Naive thymus-derived CD8-positive, alpha-beta T cell (primary cell): ENCODE measurements around the gene ARTN. TPM values are rescaled to one million over a fixed set of nuclear protein-coding genes. Genes with fewer than 3 reads are reported as not detected.

Experiments
- ATAC-seq, 2 donors: fragments of 150-1000 bp; cut with Tn5 transposase in 1 of 2; sonication (Bioruptor Pico), chemical (Tn5 transposase) in 1 of 2; 1 replicate in 1 of 2; 2 replicates in 1 of 2; pipeline ENCODE4 v1.10.0; 2021; ENCODE audit warnings: mild to moderate bottlenecking in 2 of 2, moderate library complexity in 2 of 2
- POLR2A ChIA-PET: fragments of 350-600 bp; sonication (Branson Sonifier 250); formaldehyde crosslinking; loops from one replicate; lab custom pipeline; 2021; ENCODE audit warnings: antibody characterized with exemption; lab: Charles Lee
- DNase-seq, 10 donors: peaks; one replicate each; pipeline versions ENCODE4 v3.0.0 to v3.0.0-alpha.2; 2020 to 2022
- H3K27ac Mint-ChIP-seq, 10 donors: one replicate each; pipeline ENCODE4 v1.8.0; 2020 to 2022; ENCODE audit warnings: mild to moderate bottlenecking in 10 of 10, mixed read lengths in 10 of 10, moderate library complexity in 4 of 10, inconsistent platforms in 1 of 10
- H3K27me3 Mint-ChIP-seq, 5 donors: one replicate each; pipeline ENCODE4 v1.8.0; 2021 to 2022; ENCODE audit warnings: mixed read lengths in 5 of 5
- H3K36me3 Mint-ChIP-seq, 3 donors: one replicate each; pipeline ENCODE4 v1.8.0; 2020 to 2022; ENCODE audit warnings: mixed read lengths in 3 of 3, mild to moderate bottlenecking in 2 of 3, inconsistent platforms in 1 of 3
- H3K4me1 Mint-ChIP-seq, 4 donors: one replicate each; pipeline ENCODE4 v1.8.0; 2021 to 2022; ENCODE audit warnings: mixed read lengths in 4 of 4
- H3K4me3 Mint-ChIP-seq, 10 donors: one replicate each; pipeline ENCODE4 v1.8.0; 2020 to 2022; ENCODE audit warnings: mild to moderate bottlenecking in 10 of 10, mixed read lengths in 10 of 10, moderate library complexity in 6 of 10, inconsistent platforms in 1 of 10
- H3K9me3 Mint-ChIP-seq, 9 donors: one replicate each; pipeline ENCODE4 v1.8.0; 2020 to 2022; ENCODE audit warnings: mixed read lengths in 9 of 9, mild to moderate bottlenecking in 3 of 9, inconsistent platforms in 1 of 9, moderate library complexity in 1 of 9
- polyA plus RNA-seq, 3 donors: library from polyadenylated mRNA; unstranded; fragments of 300-500 nt; fragmentation: Illumina TruSeq; gene quantifications; one replicate each; pipeline ENCODE4 v1.2.3, GENCODE V29; 2021
- total RNA-seq, 8 experiments: library from RNA in 2 of 8; stranded (reverse) in 2 of 8; gene quantifications; one replicate each; pipeline ENCODE4 v1.2.3 and lab custom pipeline; 2021 to 2026

The ARTN gene
- total and polyA plus RNA-seq, 5 experiments from 2014 or later: 0.25 to 0.96 TPM; not detected in 3

DNA sequence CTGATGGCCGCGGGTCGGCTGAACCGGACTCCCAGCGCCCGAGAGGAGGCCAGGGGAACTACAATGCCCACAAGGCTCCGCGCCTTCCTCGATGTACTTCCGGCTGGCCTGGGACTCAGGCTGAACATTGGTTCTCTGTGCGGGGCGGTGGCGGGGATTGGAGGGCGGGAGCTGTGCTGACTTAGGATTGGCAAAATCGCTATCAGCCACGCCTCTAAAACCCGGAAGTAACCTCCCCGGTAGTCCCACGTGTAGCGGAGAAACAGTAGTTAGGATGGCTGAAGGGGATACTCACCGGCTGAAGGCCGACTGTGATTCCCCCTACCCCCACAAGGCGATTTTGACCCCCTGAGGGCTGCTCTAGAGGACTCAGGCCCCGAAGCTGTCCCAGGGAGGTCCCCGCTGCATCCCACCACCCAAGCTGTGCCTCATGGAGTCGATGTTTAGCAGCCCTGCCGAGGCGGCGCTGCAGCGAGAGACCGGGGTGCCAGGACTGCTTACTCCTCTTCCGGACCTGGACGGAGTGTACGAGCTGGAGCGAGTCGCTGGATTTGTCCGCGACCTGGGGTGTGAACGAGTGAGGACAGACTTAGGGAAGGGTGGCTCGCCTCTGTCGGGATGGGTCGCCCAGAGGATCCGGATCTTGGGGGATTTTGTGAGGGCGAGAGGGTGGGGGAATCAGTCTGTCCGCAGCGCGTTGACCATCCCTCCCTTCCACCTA, 36.3 kb downstream of the ARTN start, which contains the start of gene DPH2:
Gene DPH2, plus strand, starts transcription at position 265 of the 721 bp plus-strand sequence. Its CDS starts 166 bp downstream, at position 431.
- no peaks in the 10 kb centered on the region for H3K27me3 Mint-ChIP-seq
- peak; percentile 86 to 88 for ATAC-seq
- H3K9me3 Mint-ChIP-seq: no peaks in the 10 kb centered on the region
- peaks cover 0 to 11% (median 0%) of the 10 kb centered on the region in 3 donors for H3K36me3 Mint-ChIP-seq
- DNase-seq: peak; percentile 78 to 98 (median 92)
- POLR2A ChIA-PET: interaction anchor here (0.7 to 2.1 kb wide), 5 partner anchors 14 to 123 kb away, joined by 3 to 13 read pairs (median 4); partner anchors contain the start of gene IPO13
- peak within 1 kb of the TSS; percentile 76 to 94 (median 90) for H3K27ac Mint-ChIP-seq
- peak within 1 kb of the TSS; percentile 89 to 96 (median 94) for H3K4me3 Mint-ChIP-seq
- peaks cover 17 to 37% (median 34%) of the 10 kb centered on the region in 4 donors for H3K4me1 Mint-ChIP-seq

DNA sequence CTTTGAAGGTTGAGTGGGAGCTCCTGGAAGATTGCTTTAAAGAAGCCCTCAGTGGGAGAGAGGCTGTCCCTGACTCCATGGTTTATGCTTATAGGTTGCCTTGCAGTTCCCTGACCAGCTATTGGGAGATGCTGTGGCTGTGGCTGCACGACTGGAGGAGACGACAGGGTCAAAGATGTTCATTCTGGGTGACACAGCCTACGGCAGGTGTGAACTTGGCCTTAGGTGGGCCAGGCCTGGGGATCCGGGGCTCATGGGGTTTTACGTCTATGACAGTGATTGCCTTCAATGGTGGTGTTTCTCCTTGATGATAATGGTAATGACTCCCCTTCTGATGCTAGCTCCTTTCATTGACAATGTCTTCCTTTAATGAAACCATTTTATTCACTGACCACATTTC, 36.9 kb downstream of the ARTN start:
- Mint-ChIP-seq H3K27ac (peak overlapping the region in 6 of 10 donors; percentile 84 to 94 (median 90)), H3K4me1 (peaks cover 17 to 37% (median 36%) of the 10 kb centered on the region in 4 donors), H3K36me3 (peaks cover 0 to 11% (median 0%) of the 10 kb centered on the region in 3 donors), H3K9me3 (no peaks in the 10 kb centered on the region), H3K4me3 (peak overlapping the region; percentile 89 to 96 (median 94)), H3K27me3 (no peaks in the 10 kb centered on the region)
- POLR2A ChIA-PET: interaction anchor here (1.0 to 2.1 kb wide), 3 partner anchors 17 to 24 kb away, joined by 4 to 13 read pairs (median 6); partner anchors contain the start of gene IPO13
- DNase-seq (no peak), ATAC-seq (no peak)

DNA sequence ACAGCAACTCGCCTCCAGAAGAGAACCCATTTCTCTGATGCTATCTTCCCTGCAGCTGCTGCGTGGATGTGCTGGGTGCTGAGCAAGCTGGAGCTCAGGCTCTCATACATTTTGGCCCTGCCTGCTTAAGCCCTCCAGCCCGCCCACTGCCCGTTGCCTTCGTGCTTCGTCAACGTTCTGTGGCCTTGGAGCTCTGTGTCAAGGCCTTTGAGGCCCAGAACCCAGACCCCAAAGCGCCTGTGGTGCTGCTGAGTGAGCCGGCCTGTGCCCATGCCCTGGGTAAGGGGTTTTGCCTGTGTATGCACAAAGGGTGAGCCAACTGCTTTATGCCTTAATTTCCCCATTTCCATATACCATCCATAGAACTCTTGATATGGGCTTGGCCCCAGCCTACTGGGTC, 37.3 kb downstream of the ARTN start:
- H3K36me3 Mint-ChIP-seq: peaks cover 0 to 11% (median 0%) of the 10 kb centered on the region in 3 donors
- ATAC-seq (no peak), DNase-seq (no peak)
- H3K4me3 Mint-ChIP-seq: peak overlapping the region; percentile 89 to 96 (median 94)
- POLR2A ChIA-PET: interaction anchor here (1.6 to 2.1 kb wide), 2 partner anchors 17 to 25 kb away, joined by 6 to 13 read pairs; partner anchors contain the start of gene IPO13
- no peaks in the 10 kb centered on the region for H3K9me3 Mint-ChIP-seq
- H3K27ac Mint-ChIP-seq: peak overlapping the region in 5 of 10 donors; percentile 13 to 94 (median 22)
- H3K4me1 Mint-ChIP-seq: peaks cover 20 to 41% (median 40%) of the 10 kb centered on the region in 4 donors
- no peaks in the 10 kb centered on the region for H3K27me3 Mint-ChIP-seq

DNA sequence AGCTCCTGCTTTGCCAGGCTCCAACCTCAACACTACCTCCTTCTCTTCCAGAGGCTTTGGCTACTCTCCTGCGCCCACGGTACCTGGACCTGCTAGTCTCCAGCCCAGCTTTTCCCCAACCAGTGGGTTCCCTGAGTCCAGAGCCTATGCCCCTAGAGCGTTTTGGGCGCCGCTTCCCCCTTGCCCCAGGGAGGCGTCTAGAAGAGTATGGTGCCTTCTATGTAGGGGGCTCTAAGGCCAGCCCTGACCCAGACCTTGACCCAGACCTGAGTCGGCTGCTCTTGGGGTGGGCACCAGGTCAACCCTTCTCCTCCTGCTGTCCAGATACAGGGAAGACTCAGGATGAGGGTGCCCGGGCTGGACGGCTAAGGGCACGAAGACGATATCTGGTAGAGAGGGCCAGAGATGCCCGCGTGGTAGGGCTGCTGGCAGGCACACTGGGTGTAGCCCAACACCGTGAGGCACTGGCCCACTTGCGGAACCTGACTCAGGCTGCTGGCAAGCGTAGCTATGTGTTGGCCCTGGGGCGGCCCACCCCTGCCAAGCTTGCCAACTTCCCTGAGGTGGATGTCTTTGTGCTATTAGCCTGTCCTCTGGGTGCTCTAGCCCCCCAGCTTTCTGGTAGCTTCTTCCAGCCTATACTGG, 37.9 kb downstream of the ARTN start:
- H3K9me3 Mint-ChIP-seq: no peaks in the 10 kb centered on the region
- peaks cover 0 to 14% (median 0%) of the 10 kb centered on the region in 3 donors for H3K36me3 Mint-ChIP-seq
- H3K4me1 Mint-ChIP-seq: peaks cover 21 to 47% (median 46%) of the 10 kb centered on the region in 4 donors
- POLR2A ChIA-PET: interaction anchor here (1.6 to 2.1 kb wide), 2 partner anchors 18 to 25 kb away, joined by 6 to 13 read pairs; partner anchors contain the start of gene IPO13
- ATAC-seq (no peak), DNase-seq (no peak)
- peak overlapping the region; percentile 89 to 96 (median 94) for H3K4me3 Mint-ChIP-seq
- H3K27me3 Mint-ChIP-seq: no peaks in the 10 kb centered on the region
- H3K27ac Mint-ChIP-seq: peak overlapping the region in 1 of 10 donors; percentile 22

DNA sequence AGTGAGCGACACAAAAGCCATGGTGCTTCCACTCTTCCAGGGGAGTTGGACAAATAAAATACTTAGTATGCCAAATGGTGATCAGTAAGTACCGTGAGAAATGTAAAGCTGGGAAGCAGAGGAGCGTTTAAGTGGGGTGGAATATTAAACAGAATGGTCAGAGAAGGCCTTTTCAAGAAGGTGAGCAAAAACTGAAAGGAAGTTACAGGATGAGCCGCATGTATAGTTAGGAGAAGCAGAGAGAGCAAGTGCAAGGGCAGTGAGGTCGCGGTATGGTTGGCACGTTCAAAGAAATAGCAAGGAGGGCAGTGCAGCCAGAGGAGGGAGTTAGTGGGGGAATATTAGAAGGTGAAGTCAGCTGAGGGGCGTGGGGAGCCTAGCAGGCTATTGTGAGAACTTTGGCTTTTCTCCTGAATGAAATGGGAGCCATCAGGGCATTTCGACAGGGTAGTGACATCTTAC, 40.4 kb downstream of the ARTN start:
- ATAC-seq: no peak
- no peaks in the 10 kb centered on the region for H3K9me3 Mint-ChIP-seq

DNA sequence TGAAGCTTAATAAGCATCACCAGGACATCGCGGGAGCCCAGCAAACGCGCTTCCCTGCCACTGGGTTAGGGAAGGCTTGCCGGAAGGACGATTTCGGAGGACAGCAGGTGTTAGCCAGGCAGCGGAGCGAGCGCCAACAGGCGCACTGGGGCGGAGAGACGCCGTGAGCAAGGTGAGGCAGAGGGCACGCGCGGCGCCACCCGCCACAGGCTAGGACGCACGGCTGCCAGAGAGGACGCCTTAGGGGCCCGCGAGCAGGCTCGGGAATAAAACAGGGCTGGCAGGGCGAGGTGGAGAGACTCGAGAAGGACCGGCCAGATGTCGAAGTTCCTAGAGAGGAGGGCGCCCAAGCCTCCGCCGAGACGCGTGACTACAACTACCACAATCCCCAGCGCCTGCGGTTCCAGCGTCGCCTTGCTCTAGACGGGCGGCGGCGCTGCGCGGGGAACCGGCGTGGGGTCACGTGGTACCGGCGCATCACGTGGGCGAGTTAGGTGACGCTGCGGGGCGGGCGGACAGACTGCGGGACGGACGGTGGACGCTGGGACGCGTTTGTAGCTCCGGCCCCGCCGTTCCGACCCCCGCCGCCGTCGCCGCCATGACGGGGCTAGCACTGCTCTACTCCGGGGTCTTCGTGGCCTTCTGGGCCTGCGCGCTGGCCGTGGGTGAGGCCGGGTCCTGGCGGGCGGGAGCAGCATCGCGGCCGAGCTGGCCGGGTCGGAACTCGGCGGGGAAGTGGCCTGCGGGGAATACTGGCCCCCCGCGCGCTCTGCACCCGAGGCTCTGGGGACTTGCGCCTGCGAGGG, 41.0 kb downstream of the ARTN start, which contains the start of gene ATP6V0B:
Gene ATP6V0B, plus strand, starts transcription at position 518 of the 806 bp plus-strand sequence. Its CDS starts 81 bp downstream, at position 599.
- DNase-seq (peak; percentile 86 to 95 (median 89)), ATAC-seq (peak; percentile 71 to 80)

More for the DNA sequence above, 40.4 kb downstream of the ARTN start:
- POLR2A ChIA-PET: interaction anchor here (0.8 to 2.6 kb wide), 6 partner anchors 16 to 56 kb away, joined by 3 to 12 read pairs (median 8); partner anchors contain the start of gene IPO13
- Mint-ChIP-seq H3K27me3 (peaks cover 0 to 4% (median 0%) of the 10 kb centered on the region in 5 donors), H3K27ac (peak overlapping the region; percentile 89 to 98 (median 96)), H3K36me3 (peaks cover 0 to 33% (median 11%) of the 10 kb centered on the region in 3 donors), H3K4me1 (peaks cover 38 to 70% (median 68%) of the 10 kb centered on the region in 4 donors), H3K4me3 (peak overlapping the region; percentile 84 to 97 (median 94))
- no peak for DNase-seq

DNA sequence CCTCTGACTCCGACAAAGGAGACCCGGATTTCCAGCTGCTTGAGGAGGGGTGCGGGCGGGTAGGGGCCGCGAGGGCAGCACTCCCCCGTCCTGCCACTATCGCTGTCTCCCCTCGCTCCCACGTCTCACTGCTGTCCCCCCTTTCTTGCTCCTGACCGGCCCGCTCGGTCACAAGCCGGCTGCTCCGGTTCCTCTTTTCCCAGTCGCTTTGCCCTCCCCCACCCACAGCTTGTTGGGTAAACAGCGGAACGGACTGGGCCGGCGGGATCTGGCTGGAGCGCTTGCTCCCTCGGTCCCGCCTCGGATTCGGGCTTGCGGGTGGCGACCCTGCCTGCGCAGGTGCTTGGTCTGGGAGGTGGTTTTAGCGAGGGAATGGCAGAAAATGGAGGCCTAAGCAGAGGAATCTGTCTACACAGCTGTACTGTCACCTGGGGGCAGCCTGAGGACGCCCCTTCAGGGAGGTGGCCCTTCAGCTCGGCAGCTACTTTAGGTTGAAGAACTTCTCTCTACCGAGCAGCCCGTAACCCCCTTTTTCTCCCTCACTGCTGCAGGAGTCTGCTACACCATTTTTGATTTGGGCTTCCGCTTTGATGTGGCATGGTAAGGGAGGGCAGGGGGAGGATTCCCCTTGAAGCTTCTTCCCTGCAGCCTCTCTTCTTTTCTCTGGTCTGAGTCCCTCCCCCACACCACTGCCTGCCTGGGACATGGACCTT, 41.8 kb downstream of the ARTN start:
- peaks cover 33 to 64% (median 61%) of the 10 kb centered on the region in 4 donors for H3K4me1 Mint-ChIP-seq
- H3K36me3 Mint-ChIP-seq: peaks cover 0 to 35% (median 11%) of the 10 kb centered on the region in 3 donors
- peak overlapping the region; percentile 43 to 96 (median 92) for H3K27ac Mint-ChIP-seq
- POLR2A ChIA-PET: interaction anchor here (1.1 to 2.6 kb wide), 12 partner anchors 9 to 325 kb away, joined by 3 to 12 read pairs (median 5); partner anchors contain the start of genes IPO13, KDM4A and SLC6A9
- peaks cover 0 to 11% (median 3%) of the 10 kb centered on the region in 5 donors for H3K27me3 Mint-ChIP-seq
- ATAC-seq (peak; percentile 28 to 35), DNase-seq (peak in 9 of 10 donors; percentile 20 to 75 (median 53))
- no peaks in the 10 kb centered on the region for H3K9me3 Mint-ChIP-seq
- H3K4me3 Mint-ChIP-seq: peak overlapping the region; percentile 84 to 97 (median 93)

More for the DNA sequence above, 41.0 kb downstream of the ARTN start, which contains the start of gene ATP6V0B:
- Mint-ChIP-seq H3K27me3 (peaks cover 0 to 5% (median 0%) of the 10 kb centered on the region in 5 donors), H3K36me3 (peaks cover 0 to 33% (median 11%) of the 10 kb centered on the region in 3 donors), H3K9me3 (no peaks in the 10 kb centered on the region), H3K4me1 (peaks cover 35 to 65% (median 63%) of the 10 kb centered on the region in 4 donors), H3K27ac (peak within 1 kb of the TSS; percentile 89 to 98 (median 96)), H3K4me3 (peak within 1 kb of the TSS; percentile 84 to 97 (median 94))
- POLR2A ChIA-PET: interaction anchor here (0.8 to 2.6 kb wide), 12 partner anchors 8 to 325 kb away, joined by 3 to 12 read pairs (median 5); partner anchors contain the start of genes IPO13, KDM4A and SLC6A9

DNA sequence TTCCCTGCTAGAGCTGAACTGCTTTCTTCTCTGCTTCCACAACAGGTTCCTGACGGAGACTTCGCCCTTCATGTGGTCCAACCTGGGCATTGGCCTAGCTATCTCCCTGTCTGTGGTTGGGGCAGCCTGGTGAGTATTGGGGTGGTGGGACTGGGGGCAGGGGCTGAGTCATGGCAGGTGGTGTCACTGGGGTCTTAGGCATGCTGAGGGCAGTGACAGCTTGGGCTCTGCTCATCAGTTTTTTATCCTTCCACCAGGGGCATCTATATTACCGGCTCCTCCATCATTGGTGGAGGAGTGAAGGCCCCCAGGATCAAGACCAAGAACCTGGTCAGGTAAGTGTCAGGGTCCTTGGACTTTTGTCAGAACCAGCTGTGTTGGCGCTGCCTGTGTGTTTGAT, 42.4 kb downstream of the ARTN start:
- H3K9me3 Mint-ChIP-seq: no peaks in the 10 kb centered on the region
- peaks cover 3 to 15% (median 9%) of the 10 kb centered on the region in 5 donors for H3K27me3 Mint-ChIP-seq
- H3K4me1 Mint-ChIP-seq: peaks cover 37 to 62% (median 56%) of the 10 kb centered on the region in 4 donors
- no peak for ATAC-seq
- peaks cover 0 to 35% (median 11%) of the 10 kb centered on the region in 3 donors for H3K36me3 Mint-ChIP-seq
- POLR2A ChIA-PET: interaction anchor here (1.1 to 2.6 kb wide), 7 partner anchors 12 to 56 kb away, joined by 3 to 12 read pairs (median 8); partner anchors contain the start of genes IPO13 and SLC6A9
- DNase-seq: no peak
- H3K27ac Mint-ChIP-seq: peak overlapping the region in 8 of 10 donors; percentile 43 to 96 (median 92)
- peak overlapping the region; percentile 84 to 97 (median 93) for H3K4me3 Mint-ChIP-seq

DNA sequence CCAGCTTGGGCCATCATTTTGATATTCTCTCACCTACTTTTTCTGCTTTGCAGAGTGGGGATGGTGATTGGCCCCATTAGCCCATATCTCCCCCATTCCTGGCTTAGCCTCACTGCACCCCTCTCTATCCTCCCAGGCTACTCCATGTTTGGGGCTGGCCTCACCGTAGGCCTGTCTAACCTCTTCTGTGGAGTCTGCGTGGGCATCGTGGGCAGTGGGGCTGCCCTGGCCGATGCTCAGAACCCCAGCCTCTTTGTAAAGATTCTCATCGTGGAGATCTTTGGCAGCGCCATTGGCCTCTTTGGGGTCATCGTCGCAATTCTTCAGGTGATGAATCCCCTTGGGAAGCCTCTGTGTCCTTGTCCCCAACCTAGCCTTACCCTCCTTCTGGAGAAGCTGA, 43.3 kb downstream of the ARTN start:
- peaks cover 0 to 34% (median 11%) of the 10 kb centered on the region in 3 donors for H3K36me3 Mint-ChIP-seq
- peak overlapping the region; percentile 30 to 97 (median 88) for H3K4me3 Mint-ChIP-seq
- H3K27ac Mint-ChIP-seq: peak overlapping the region in 3 of 10 donors; percentile 34 to 43 (median 43)
- ATAC-seq (no peak), DNase-seq (no peak)
- POLR2A ChIA-PET: interaction anchor here (1.3 kb wide), 1 partner anchor 15 kb away, joined by 4 read pairs; no protein-coding TSS in a partner anchor
- peaks cover 3 to 19% (median 11%) of the 10 kb centered on the region in 5 donors for H3K27me3 Mint-ChIP-seq
- no peaks in the 10 kb centered on the region for H3K9me3 Mint-ChIP-seq
- H3K4me1 Mint-ChIP-seq: peaks cover 37 to 60% (median 53%) of the 10 kb centered on the region in 4 donors
